ENCODE results near the gene C2CD2.

The C2CD2 gene

GRCh38 chr21:41932576-41933312 lies 21.1 kb downstream of the C2CD2 start:
- DNase-seq (ENCODE audit: low spot score): no peak

DNA sequence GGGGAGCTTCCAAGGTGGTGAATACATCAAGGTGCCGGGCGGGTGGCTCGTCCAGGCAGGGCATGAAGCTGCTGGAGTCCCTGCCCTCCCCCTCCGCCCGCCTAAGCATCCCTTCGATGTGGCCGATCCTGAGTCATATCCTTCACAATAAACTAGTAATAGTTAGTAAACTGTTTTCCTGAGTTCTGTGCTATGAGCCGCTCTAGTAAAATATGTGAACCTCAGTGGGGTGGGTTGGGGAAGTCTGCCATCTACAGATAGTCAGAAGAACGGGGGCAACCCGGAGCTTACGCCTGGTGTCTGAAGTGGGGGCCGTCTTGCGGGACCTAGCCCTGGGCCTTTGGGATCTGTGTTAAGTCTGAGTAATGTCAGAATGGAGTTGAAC lies 21.6 kb downstream of the C2CD2 start:
- DNase-seq (ENCODE audit: low spot score): no peak

GRCh38 chr21:41931041-41931451 lies 22.8 kb downstream of the C2CD2 start:
- no peak for DNase-seq (ENCODE audit: low spot score)

GRCh38 chr21:41929248-41929647 lies 24.6 kb downstream of the C2CD2 start:
- DNase-seq (ENCODE audit: low spot score): no peak

DNA sequence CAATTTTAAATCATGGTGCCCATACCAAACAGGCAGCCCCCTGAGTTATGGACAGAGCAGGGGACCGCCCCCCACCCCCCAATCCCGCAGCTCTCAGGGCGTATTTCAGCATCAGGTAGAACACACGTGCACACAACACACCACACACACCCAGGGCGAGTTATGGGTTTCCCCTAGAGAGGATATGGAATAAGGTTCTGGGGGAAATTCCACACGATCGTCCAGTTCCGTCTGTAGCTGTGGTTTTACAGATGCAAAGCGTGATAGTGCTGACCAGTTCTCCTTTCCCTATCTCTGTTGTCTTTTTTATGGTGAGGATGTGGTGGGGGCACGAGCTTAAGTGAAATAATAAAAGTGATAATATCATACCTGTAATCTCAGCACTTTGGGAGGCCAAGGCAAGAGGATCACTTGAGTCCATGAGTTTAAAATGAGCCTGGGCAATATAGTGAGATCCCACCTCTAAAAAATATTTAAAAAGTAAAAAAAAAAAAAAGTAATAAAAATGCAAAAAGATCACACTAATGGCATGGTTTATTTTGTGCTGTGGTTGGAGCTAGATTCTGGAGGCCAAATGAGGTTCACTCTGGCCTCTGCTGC lies 25.1 kb downstream of the C2CD2 start:
- DNase-seq (ENCODE audit: low spot score): peak; percentile 40

- peak; percentile 56 for DNase-seq (ENCODE audit: low spot score)
These were observed 25.9 kb downstream of the C2CD2 start for GRCh38 chr21:41927727-41928409.

- DNase-seq (ENCODE audit: low spot score): no peak
These were observed 27.0 kb downstream of the C2CD2 start for GRCh38 chr21:41926807-41927171.

DNA sequence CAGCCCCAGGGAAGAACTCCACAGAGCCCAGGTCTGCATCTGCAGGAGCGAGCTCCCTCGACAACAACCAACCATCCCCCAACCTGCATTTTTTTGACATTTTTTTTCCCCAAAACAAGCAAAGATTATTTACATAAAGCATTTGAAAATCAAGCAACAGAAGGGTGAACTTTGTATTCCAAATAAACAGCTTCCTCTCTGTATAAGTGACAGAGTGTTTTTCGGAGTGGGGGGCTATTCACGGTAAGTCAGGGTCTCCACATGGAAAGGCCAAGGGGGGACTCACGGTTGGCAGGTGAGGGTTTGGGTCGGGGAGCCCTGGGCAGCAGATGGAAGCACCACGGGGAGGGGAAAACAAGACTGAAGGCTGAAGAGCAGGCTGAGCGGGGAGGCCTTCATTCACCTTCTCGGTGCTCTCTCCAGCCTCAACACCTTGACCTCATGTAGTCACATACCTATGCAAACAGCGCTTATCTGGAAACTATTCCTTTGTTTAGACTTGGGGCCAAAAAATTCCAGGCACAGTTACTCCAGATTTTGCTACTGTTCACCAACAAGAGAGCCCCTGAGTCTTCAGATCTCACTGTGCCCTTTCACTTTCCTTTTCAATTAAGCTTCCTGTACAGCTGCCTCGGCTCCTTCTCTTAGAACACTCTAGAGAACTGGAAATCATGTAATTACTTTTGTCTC lies 27.6 kb downstream of the C2CD2 start:
- DNase-seq (ENCODE audit: low spot score): peak; percentile 61

DNA sequence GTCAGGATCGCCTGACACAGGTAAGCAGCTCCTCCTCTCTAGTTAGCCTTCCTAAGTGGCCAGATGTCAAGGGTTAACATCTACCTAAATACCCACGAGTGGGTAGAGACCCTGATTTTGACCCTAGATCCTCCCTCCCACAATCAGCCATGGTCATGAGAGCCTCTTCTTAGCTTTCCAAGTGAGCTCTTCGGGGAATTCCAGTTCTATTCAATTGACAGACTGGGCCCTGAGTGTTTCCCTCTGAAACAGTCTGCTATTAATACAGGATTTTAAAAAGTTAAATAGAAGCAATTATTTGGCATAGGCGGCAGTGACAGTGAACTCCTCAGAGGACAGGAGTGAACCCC lies 28.1 kb downstream of the C2CD2 start:
- no peak for DNase-seq (ENCODE audit: low spot score)

- DNase-seq (ENCODE audit: low spot score): no peak
These were observed 29.5 kb downstream of the C2CD2 start for GRCh38 chr21:41924368-41924754.

- DNase-seq (ENCODE audit: low spot score): no peak
These were observed 30.0 kb downstream of the C2CD2 start for GRCh38 chr21:41923631-41924367.

DNA sequence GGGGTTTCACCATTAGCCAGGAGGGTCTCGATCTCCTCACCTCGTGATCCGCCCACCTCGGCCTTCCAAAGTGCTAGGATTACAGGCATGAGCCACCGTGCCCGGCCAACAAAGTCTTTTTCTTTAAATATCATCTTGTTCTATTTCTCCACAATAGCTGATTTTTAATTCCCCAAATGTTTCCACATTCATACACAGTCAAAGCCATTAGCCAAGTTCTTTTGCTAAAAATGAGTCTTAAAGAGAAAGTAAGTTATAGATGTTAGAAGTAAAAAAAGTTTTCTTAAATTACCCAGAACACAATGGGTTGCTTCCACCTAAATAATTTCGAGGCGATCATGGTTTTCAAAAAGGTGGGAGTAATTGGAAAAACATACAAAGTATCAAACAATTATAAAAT lies 30.6 kb downstream of the C2CD2 start:
- DNase-seq (ENCODE audit: low spot score): no peak

DNA sequence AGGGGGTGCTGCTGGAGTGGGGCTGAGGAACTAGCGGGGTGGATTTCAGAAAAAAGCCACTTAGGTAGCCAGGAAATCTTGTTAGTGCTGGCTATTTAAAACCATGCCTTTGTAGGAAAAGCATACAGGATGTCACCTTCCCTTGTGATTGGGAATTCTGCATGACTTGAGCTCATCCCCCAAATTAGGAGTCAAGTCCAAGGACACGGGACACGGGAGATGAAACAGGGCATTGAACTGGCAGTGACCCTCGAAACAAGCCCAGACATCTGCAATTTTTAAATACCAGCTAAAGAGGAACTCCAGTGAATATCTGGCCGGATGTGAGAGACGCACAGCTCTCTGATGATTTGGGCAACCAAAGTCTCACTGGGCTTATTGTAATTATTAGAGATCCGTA lies 32.8 kb downstream of the C2CD2 start:
- peak; percentile 18 for DNase-seq (ENCODE audit: low spot score)

GRCh38 chr21:41920476-41920875 lies 33.3 kb downstream of the C2CD2 start:
- DNase-seq (ENCODE audit: low spot score): no peak

DNA sequence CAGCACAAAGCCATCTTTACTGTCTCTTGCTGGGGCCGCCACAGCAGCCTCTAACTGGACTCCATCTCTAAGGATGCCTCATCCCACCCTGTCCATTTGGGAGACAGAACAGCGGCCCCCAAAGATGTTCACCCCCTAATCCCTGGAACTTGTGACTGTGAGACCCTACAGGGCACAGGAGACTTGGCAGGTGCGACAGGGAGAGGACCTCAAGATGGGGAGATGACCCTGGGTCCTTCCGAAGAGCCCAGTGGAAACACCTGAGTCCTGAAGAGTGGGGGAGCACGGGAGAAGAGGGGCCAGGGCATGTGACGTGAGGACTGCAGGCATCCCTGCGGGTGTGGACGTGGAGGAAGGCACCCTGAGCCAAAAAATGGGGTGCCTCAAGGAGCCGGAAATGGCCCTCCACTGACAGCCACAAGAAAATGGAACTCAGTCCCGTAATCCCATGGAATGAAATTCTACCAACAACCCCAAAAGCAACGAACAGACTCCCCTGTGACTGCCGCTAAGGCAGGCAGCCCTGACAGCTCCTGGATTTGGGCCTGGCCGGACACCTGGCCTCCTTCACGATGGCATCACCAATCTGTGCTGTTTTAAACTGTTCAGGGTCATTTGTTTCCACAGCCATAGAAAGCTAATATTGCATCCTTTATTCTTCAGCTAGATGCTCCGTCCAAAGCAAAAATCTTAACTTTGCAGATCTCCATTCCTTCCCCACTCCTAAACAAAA lies 34.0 kb downstream of the C2CD2 start:
- DNase-seq (ENCODE audit: low spot score): no peak

DNA sequence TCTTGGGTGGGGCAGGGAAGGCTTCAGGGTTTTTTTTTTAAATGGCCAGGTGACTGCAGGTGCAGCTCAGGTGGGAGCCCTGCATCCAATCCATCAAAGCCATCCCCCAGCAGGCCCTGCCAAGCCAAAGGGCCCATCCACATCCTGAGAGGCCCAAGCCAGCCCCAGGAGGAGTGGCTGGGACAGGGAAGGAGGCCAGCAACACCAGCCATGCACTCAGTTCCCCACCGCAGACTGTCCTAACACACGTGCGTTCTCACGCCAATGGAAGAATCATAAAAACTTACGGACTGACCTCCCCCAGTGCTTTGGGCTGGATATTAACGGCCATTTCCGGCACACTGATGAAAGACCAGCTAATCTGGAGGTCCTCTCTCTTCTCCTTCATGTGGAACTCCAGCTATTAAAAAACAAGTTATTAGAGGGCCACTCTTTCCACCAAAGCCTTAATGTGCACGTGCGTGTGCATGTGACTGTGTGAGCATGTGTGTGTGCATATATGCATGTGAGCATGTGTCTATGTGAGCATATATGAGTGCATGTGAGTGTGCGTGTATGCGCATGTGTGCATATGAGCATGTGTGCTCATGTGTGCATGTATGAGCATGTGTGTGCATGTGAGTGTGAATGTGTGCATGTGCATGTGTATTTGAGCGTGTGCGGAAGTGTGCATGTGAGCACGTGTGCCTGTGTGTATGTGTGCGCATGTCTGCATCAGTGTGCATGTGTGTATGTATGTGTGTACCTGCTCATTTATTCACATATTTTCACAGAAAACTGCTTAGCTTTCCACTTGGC lies 35.1 kb downstream of the C2CD2 start:
- DNase-seq (ENCODE audit: low spot score): no peak

DNA sequence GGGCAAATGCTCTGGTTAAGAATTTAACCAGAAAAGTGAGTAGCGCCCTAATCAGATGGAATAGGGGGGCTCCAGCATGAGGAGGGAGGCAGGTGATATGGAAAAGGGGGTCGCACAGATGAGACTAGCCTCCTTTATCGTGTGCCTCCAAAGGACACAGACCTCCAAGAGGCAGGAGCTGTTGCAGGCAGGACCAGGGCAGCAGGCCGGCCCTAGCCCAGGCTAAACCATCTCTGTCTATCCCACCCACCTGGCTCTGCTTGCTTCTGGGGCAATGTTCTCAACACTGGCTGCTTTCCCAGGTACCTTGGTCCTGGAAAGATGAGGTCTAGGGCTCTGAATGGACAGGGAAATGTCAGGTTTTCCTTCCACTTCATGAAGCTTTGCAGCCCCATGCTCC lies 36.3 kb downstream of the C2CD2 start:
- no peak for DNase-seq (ENCODE audit: low spot score)

DNA sequence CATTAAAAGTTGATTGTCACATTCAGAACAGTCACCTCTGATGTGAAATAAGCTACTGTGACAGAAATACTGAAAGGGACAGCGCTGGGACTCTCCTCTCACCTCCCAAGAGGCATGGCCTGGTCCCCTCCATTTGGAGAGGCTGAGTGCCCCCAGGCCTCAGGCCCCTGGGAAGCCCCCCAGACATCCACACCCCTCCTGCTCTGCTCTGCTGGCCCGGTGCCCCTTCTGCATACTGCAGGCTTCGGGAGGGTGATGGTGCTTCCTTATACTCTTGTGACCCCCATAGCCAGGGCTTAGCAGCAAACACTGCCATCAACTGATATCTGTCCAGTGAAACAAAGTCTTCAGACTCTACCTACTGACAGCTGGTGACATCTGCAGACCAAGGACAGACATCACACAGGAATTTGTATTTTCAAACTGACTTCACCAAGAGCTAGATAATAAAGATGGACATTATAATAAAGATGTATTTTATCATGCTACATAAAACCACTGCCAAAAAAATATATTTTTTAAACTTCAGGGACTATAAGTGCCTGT lies 36.9 kb downstream of the C2CD2 start:
- DNase-seq (ENCODE audit: low spot score): no peak

DNA sequence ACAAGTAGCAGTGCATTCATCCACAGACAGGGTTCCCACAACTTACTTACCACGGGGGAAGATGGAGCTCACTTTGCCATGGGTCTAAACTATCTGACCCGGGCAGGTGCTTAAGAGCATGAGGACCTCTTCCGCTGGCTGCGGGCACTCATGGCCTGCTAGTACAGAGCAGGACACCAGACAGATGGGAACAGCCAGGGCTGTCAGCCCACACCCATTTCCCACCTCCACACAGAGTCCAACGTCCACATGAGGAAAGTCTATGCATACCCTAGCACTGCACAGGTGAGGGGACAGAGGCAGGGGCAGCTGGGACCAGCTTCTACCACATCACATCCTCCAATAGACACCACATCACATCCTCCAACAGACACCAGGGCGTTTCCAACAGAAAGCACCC lies 38.9 kb downstream of the C2CD2 start:
- DNase-seq (ENCODE audit: low spot score): no peak

- DNase-seq (ENCODE audit: low spot score): no peak
These were observed 39.5 kb downstream of the C2CD2 start for GRCh38 chr21:41914358-41914757.
